Fibroblast of mammary gland (primary cell): ENCODE data around the gene COL12A1.
A peak's percentile ranks its signal among the peaks of the same experiment; 100 is the strongest.

Experiments
- DNase-seq: peaks from one replicate; pipeline ENCODE4 v3.0.0-alpha.2; 2010; ENCODE audit warnings: low read depth
- H3K4me3 ChIP-seq: 2 replicates; pipeline ENCODE4 v1.5.1; 2011; ENCODE audit warnings: low read depth, mild to moderate bottlenecking, low read length, moderate library complexity; ENCODE audit not compliant: control insufficient read depth
- CTCF ChIP-seq: conservative IDR thresholded peaks from 2 replicates; pipeline ENCODE4 v1.5.1; 2011; ENCODE audit warnings: low read depth, low read length, inconsistent platforms; ENCODE audit not compliant: control insufficient read depth, insufficient read depth

COL12A1 gene

GRCh38 chr6:75180864-75181263 lies 25.0 kb downstream of the COL12A1 start:
- no peak for TF ChIP-seq CTCF
- no peak for DNase-seq
- H3K4me3 ChIP-seq = no peak overlapping the region

GRCh38 chr6:75178757-75179156 lies 27.1 kb downstream of the COL12A1 start:
- TF ChIP-seq CTCF = no peak
- DNase-seq = no peak
- H3K4me3 ChIP-seq = no peak overlapping the region

- no peak for DNase-seq
- TF ChIP-seq CTCF = no peak
- H3K4me3 ChIP-seq = no peak overlapping the region
Observed at GRCh38 chr6:75176076-75176582, 29.7 kb downstream of the COL12A1 start.

- H3K4me3 ChIP-seq = no peak overlapping the region
- TF ChIP-seq CTCF = no peak
- DNase-seq = no peak
Observed at GRCh38 chr6:75171986-75172385, 33.9 kb downstream of the COL12A1 start.

- TF ChIP-seq CTCF = no peak
- H3K4me3 ChIP-seq = no peak overlapping the region
- peak; percentile 21 for DNase-seq
Observed at GRCh38 chr6:75171567-75171966, 34.3 kb downstream of the COL12A1 start.

- DNase-seq = no peak
- no peak overlapping the region for H3K4me3 ChIP-seq
- TF ChIP-seq CTCF = no peak
Observed at GRCh38 chr6:75170691-75171560, 34.9 kb downstream of the COL12A1 start.
